K562 (cell line): ENCODE results near the gene TLE7. TPM values are rescaled to one million over a fixed set of nuclear protein-coding genes. Genes with fewer than 3 reads are reported as not detected.

Source experiments
- ATAC-seq: fragments of 200-7000 bp; cut with Tn5 transposase; 3 replicates; pipeline ENCODE4 v1.9.1; 2020; ENCODE audit warnings: moderate library complexity
- BruUV-seq: library from RNA; stranded (reverse); fragments of 400-500 nt; replicated peaks from 2 replicates; lab custom pipeline; 2021; lab: Mats Ljungman, UMichigan
- CTCF ChIA-PET: fragments of 300-600 bp; formaldehyde crosslinking; extraction: SDS; loops from one replicate; lab custom pipeline; 2021; ENCODE audit warnings: low intra/inter-chr PET ratio; lab: Yijun Ruan, JAX
- POLR2A ChIA-PET: fragments of 300-600, 350-650 bp; sonication (Branson Sonifier 250); formaldehyde crosslinking; extraction: SDS; loops from one replicate; lab custom pipeline; 2021; ENCODE audit warnings: antibody characterized with exemption, inconsistent platforms; lab: Yijun Ruan, JAX
- DNase-seq, 4 experiments: peaks; one replicate each; pipeline versions ENCODE4 v3.0.0 to v3.0.0-alpha.2; 2011 to 2018; ENCODE audit warnings: low spot score in 3 of 4, mixed read lengths in 3 of 4; ENCODE audit errors: extremely low read depth in 1 of 4
- FAIRE-seq: peaks from 2 replicates; lab custom pipeline; 2011; peaks lifted over from hg19 to GRCh38; lab: Jason Lieb, UNC
- H2AFZ ChIP-seq: 2 replicates; pipeline ENCODE4 v1.6.0; 2011; ENCODE audit warnings: low read depth, low read length, control low read depth, inconsistent platforms
- H3K27ac ChIP-seq: fragments of 200-600 bp; 3 replicates; pipeline ENCODE4 v1.8.0; 2011; ENCODE audit warnings: low read depth, mild to moderate bottlenecking, control low read depth, inconsistent platforms, low read length, moderate library complexity, mixed read lengths; ENCODE audit errors: extremely low read depth
- H3K27me3 ChIP-seq, 2 experiments: fragments of 300-600 bp in 1 of 2; 2 replicates in 1 of 2; 3 replicates in 1 of 2; pipeline versions ENCODE4 v1.6.0 to v1.8.0; 2011; ENCODE audit warnings: inconsistent platforms in 2 of 2, low read length in 2 of 2, mild to moderate bottlenecking in 1 of 2, mixed read lengths in 1 of 2, moderate library complexity in 1 of 2; ENCODE audit not compliant: control insufficient read depth in 2 of 2, insufficient read depth in 2 of 2
- H3K36me3 ChIP-seq: fragments of 300-600 bp; 3 replicates; pipeline ENCODE4 v1.8.0; 2011; ENCODE audit warnings: mild to moderate bottlenecking, low read length, inconsistent platforms; ENCODE audit not compliant: control insufficient read depth, insufficient read depth
- H3K4me1 ChIP-seq, 2 experiments: fragments of 200-600 bp in 1 of 2; replicated peaks in 1 of 2; 2 replicates in 1 of 2; 3 replicates in 1 of 2; pipeline versions ENCODE4 v1.5.1 to v1.8.0; 2011; ENCODE audit warnings: inconsistent platforms in 2 of 2, low read length in 2 of 2, mild to moderate bottlenecking in 1 of 2, mixed read lengths in 1 of 2, moderate library complexity in 1 of 2; ENCODE audit not compliant: control insufficient read depth in 2 of 2, insufficient read depth in 2 of 2
- H3K4me2 ChIP-seq: 2 replicates; pipeline ENCODE4 v1.6.1; 2011; ENCODE audit warnings: low read length, control low read depth, inconsistent platforms, mixed read lengths; ENCODE audit not compliant: insufficient read depth
- H3K4me3 ChIP-seq: fragments of 200-600 bp; sonication (generic), shearing (Covaris generic); 2 replicates; pipeline ENCODE4 v1.5.1; 2016; ENCODE audit warnings: control low read depth, inconsistent platforms
- H3K79me2 ChIP-seq: fragments of 200-600 bp; 3 replicates; pipeline ENCODE4 v1.8.0; 2011; ENCODE audit warnings: low read length, inconsistent platforms; ENCODE audit not compliant: control insufficient read depth, insufficient read depth
- H3K9ac ChIP-seq, 2 experiments: 2 replicates each; pipeline versions ENCODE4 v1.6.0 to v1.6.1; 2011; ENCODE audit warnings: low read depth in 2 of 2, low read length in 2 of 2, control low read depth in 1 of 2, inconsistent platforms in 1 of 2, mild to moderate bottlenecking in 1 of 2, mixed read lengths in 1 of 2; ENCODE audit not compliant: insufficient read depth in 1 of 2
- H3K9me1 ChIP-seq: one replicate; pipeline ENCODE4 v1.6.0; 2011; ENCODE audit warnings: inconsistent platforms, mild to moderate bottlenecking, low read length, moderate library complexity; ENCODE audit not compliant: control insufficient read depth, insufficient read depth
- H3K9me3 ChIP-seq: replicated peaks from 2 replicates; pipeline ENCODE4 v1.5.1; 2011; ENCODE audit warnings: low read depth, low read length, inconsistent platforms; ENCODE audit not compliant: control insufficient read depth, insufficient read depth
- H4K20me1 ChIP-seq: replicated peaks from 2 replicates; pipeline ENCODE4 v1.6.1; 2011; ENCODE audit warnings: low read length, inconsistent platforms, mixed read lengths; ENCODE audit not compliant: control insufficient read depth, insufficient read depth
- ARID3B ChIP-seq: fragments of 250-450 bp; sonication (Bioruptor Pico); IDR thresholded peaks from 2 replicates; pipeline ENCODE4 v1.4.0; 2020; ENCODE audit warnings: borderline replicate concordance
- DEAF1 ChIP-seq: fragments of 450-650 bp; formaldehyde crosslinking; IDR thresholded peaks from 2 replicates; pipeline ENCODE4 v1.4.0; 2020; ENCODE audit warnings: mild to moderate bottlenecking, moderate library complexity
- MEF2A ChIP-seq: IDR thresholded peaks from 2 replicates; pipeline ENCODE4 v1.6.1; 2011; ENCODE audit warnings: low read depth, mild to moderate bottlenecking, low read length, moderate library complexity; ENCODE audit not compliant: control insufficient read depth
- MTA1 ChIP-seq: fragments of 450-650 bp; IDR thresholded peaks from 2 replicates; pipeline ENCODE4 v1.6.1; 2017; ENCODE audit warnings: borderline replicate concordance
- NR2C2 ChIP-seq, 2 experiments: fragments of 200-800 bp in 1 of 2; sonication (Bioruptor generic) in 1 of 2; sonication (generic) in 1 of 2; formaldehyde crosslinking in 1 of 2; IDR thresholded peaks; 2 replicates each; pipeline versions ENCODE4 v1.6.1 to v1.8.0; 2016 to 2022; ENCODE audit warnings: mild to moderate bottlenecking in 1 of 2, missing compliant biosample characterization in 1 of 2, missing genetic modification characterization in 1 of 2, missing genetic modification reagents in 1 of 2
- PHB2 ChIP-seq: fragments of 450-650 bp; IDR thresholded peaks from 2 replicates; pipeline ENCODE4 v1.6.1; 2017; ENCODE audit warnings: low read depth
- SMARCB1 ChIP-seq: IDR thresholded peaks from 2 replicates; pipeline ENCODE4 v1.6.1; 2011; ENCODE audit warnings: improper control_type of control experiment, low read depth; ENCODE audit not compliant: insufficient read length
- SMC3 ChIP-seq: conservative IDR thresholded peaks from 2 replicates; pipeline ENCODE4 v1.6.1; 2011; ENCODE audit warnings: low read depth, low read length, improper control_type of control experiment; ENCODE audit not compliant: insufficient read depth
- SREBF2 ChIP-seq: sonication (generic); formaldehyde crosslinking; IDR thresholded peaks from 2 replicates; pipeline ENCODE4 v1.4.0; 2020; ENCODE audit warnings: mild to moderate bottlenecking, missing genetic modification reagents
- ZFP36 ChIP-seq: fragments of 150-350 bp; IDR thresholded peaks from 2 replicates; pipeline ENCODE4 v1.6.1; 2018; ENCODE audit warnings: low read length, low read depth; ENCODE audit not compliant: partially characterized antibody
- ZNF263 ChIP-seq: sonication (generic); formaldehyde crosslinking; IDR thresholded peaks from 2 replicates; pipeline ENCODE4 v1.8.0; 2022; ENCODE audit warnings: mild to moderate bottlenecking, missing genetic modification reagents, borderline replicate concordance
- WGBS: fragments of 100-300 bp; shearing (Covaris generic); methylation state at CpG from one replicate; pipeline ENCODE4 v1.1.6; 2016; ENCODE audit warnings: low coverage, mixed read lengths; ENCODE audit not compliant: insufficient coverage; ENCODE audit errors: missing lambda C conversion rate; 5-methylcytosine and 5-hydroxymethylcytosine counted together
- in situ Hi-C: fragments of 300-500 bp; cut with MboI; formaldehyde crosslinking; loops from 4 replicates; pipeline ENCODE4 v1.15.0; 2018; ENCODE audit warnings: inconsistent platforms, mixed read lengths
- intact Hi-C: fragments of 100-400 bp; cut with micrococcal nuclease; formaldehyde crosslinking; loops from 2 replicates; pipeline ENCODE4 v1.14.2; 2022
- polyA plus RNA-seq, 8 experiments: library from polyadenylated mRNA; depleted of rRNA in 4 of 8; stranded (reverse) in 5 of 8; unstranded in 3 of 8; fragments of >200 nt; fragmentation: Nextera tagmentation in 2 of 8; fragmentation: Illumina TruSeq in 1 of 8; extraction: Ambion mirVana in 2 of 8; extraction: Trizol in 1 of 8; gene quantifications; 2 replicates each; pipeline versions ENCODE4 v1.2.1 to v1.2.3, GENCODE V29; 2011 to 2014; ENCODE audit warnings: inconsistent platforms in 1 of 8, missing spikeins in 1 of 8
- total RNA-seq, 7 experiments: library from RNA; depleted of rRNA in 6 of 7; stranded (reverse); fragments of >200 nt in 6 of 7; fragmentation: Illumina TruSeq in 2 of 7; extraction: Trizol in 2 of 7; gene quantifications; 2 replicates each; pipeline versions ENCODE4 v1.2.1 to v1.2.3, GENCODE V29; 2011 to 2021; ENCODE audit warnings: low replicate concordance in 1 of 7
- TF ChIP-seq, protein P1 (sequence below), 3 experiments: IDR thresholded peaks in 2 of 3; conservative IDR thresholded peaks in 1 of 3; 2 replicates each; pipeline ENCODE4 v1.5.1; 2011 to 2012; ENCODE audit warnings: low read length in 3 of 3, mild to moderate bottlenecking in 3 of 3, control low read depth in 2 of 3, improper control_type of control experiment in 1 of 3, inconsistent platforms in 1 of 3, low read depth in 1 of 3, mixed read lengths in 1 of 3, moderate library complexity in 1 of 3; ENCODE audit not compliant: insufficient read depth in 2 of 3

Gene TLE7
- total and polyA plus RNA-seq, 9 of the 15 experiments (the other 6 are each of a cell fraction or from before 2014, with no cell fraction given) = not detected

DNA sequence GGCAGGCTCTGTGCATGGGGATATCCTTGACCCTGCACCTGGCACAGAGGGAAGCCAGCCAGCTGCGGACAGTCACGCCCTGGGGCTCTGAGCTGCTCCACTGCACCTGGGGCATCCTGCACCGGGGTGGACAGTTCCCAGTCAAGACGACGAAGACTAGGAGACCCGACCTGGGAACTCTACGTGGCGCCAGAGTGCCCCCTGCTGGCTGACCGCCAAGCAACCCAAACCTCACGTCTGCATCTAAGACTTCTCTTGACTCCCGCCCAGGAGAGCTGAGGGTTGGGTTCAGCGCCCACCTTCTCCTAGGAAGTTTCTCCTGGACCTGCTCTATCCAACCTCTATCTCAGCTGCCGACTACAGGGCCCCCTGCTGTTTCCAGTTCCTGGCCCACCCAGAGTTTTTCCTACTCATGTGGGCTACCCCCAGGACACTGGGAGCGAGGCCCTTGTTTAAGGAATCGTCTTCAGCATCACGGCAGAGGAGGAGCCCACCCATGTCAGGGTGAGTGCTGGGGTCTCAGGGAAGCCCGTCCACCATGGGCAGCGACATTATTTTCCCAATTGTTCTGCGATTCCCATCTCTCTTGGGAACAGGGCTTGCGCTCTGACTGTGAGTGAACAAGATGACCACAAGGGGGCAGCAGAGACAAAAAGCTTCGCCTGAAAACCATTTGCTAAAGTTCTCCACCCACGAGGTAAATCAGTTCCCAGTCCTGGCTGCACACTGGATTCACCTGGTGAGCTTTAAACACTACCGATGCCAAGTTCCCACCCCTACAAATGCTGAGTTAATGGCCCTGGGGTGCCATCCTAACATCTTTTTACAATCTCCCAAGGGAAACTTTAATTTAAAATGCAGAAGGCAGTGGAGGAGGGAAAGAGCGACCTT is 29.3 kb downstream of the TLE7 start:
- in situ Hi-C loops (loop anchor here (5.0 kb wide), 1 partner anchor 85 kb away; no protein-coding TSS in a partner anchor), intact Hi-C loops (loop anchor here (2.0 kb wide), 5 partner anchors 28 to 198 kb away; no protein-coding TSS in a partner anchor)
- Histone ChIP-seq H3K27ac (no peak overlapping the region), H3K4me2 (no peak overlapping the region), H4K20me1 (0 out of 2 replicates have a peak, but pooled peaks cover 12% of the 10 kb centered on the region), H2AFZ (no peak overlapping the region), H3K4me3 (no peak overlapping the region), H3K9me3 (no peaks in the 10 kb centered on the region), H3K4me1 (peaks cover 0 to 10% of the 10 kb centered on the region in 2 experiments; a peak in 3 of 5 replicates), H3K9ac (no peak overlapping the region), H3K9me1 (no peaks in the 10 kb centered on the region), H3K27me3 (peaks cover 4 to 19% of the 10 kb centered on the region in 2 experiments), H3K36me3 (no peaks in the 10 kb centered on the region), H3K79me2 (no peaks in the 10 kb centered on the region)
- ATAC-seq = peak; percentile 97
- peak; percentile 74 to 81 (median 76) for DNase-seq
- 14% methylated on average over 22 of the region's 24 CpGs for WGBS
- no TSS peak for BruUV-seq
- peak; percentile 96 for FAIRE-seq
- ChIA-PET CTCF (interaction anchor here (0.7 to 4.0 kb wide), 7 partner anchors 9 to 549 kb away, joined by 3 to 53 read pairs (median 6); no protein-coding TSS in a partner anchor), POLR2A (interaction anchor here (0.6 to 0.9 kb wide), 3 partner anchors 14 to 79 kb away, joined by 3 to 5 read pairs (median 4); no protein-coding TSS in a partner anchor)
- no peak for TF ChIP-seq SREBF2 (CRISPR knock-in tag)
- no peak for TF ChIP-seq MEF2A
- no peak for TF ChIP-seq ZNF263 (CRISPR knock-in tag)
- no peak for TF ChIP-seq NR2C2 (CRISPR knock-in tag; IDR thresholded peaks at IDR 0.05)
- no peak for TF ChIP-seq NR2C2 (tag; IDR thresholded peaks at IDR 0.05)
- TF ChIP-seq PHB2 = no peak
- TF ChIP-seq MTA1 = no peak
- no peak for TF ChIP-seq ARID3B
- TF ChIP-seq, protein P1, sequence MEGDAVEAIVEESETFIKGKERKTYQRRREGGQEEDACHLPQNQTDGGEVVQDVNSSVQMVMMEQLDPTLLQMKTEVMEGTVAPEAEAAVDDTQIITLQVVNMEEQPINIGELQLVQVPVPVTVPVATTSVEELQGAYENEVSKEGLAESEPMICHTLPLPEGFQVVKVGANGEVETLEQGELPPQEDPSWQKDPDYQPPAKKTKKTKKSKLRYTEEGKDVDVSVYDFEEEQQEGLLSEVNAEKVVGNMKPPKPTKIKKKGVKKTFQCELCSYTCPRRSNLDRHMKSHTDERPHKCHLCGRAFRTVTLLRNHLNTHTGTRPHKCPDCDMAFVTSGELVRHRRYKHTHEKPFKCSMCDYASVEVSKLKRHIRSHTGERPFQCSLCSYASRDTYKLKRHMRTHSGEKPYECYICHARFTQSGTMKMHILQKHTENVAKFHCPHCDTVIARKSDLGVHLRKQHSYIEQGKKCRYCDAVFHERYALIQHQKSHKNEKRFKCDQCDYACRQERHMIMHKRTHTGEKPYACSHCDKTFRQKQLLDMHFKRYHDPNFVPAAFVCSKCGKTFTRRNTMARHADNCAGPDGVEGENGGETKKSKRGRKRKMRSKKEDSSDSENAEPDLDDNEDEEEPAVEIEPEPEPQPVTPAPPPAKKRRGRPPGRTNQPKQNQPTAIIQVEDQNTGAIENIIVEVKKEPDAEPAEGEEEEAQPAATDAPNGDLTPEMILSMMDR (IDR thresholded peaks at IDR 0.05 in 2 of 3, conservative IDR thresholded peaks at IDR 0.05 in 1 of 3; ENCODE audit: insufficient read depth in 2 of 3, low read depth in 1 of 3, low read length in 3 of 3) = peak; percentile 82 to 90 (median 89)
- no peak for TF ChIP-seq ZFP36
- no peak for TF ChIP-seq SMARCB1
- peak; percentile 64 for TF ChIP-seq DEAF1 (CRISPR knock-in tag)
- peak; percentile 69 for TF ChIP-seq SMC3
